NCI-H1092 (cell line): Measurements from ENCODE around the gene BRIP1.
"Not testable (repeated sequence)": the region's sequence is repeated elsewhere in the genome, so short reads cannot be mapped to it uniquely, and the experiment has no call there.

ENCODE experiments used
- DNase-seq: peaks from one replicate; lab custom pipeline; 2025; lab: John Stamatoyannopoulos, UW

Gene BRIP1

DNA sequence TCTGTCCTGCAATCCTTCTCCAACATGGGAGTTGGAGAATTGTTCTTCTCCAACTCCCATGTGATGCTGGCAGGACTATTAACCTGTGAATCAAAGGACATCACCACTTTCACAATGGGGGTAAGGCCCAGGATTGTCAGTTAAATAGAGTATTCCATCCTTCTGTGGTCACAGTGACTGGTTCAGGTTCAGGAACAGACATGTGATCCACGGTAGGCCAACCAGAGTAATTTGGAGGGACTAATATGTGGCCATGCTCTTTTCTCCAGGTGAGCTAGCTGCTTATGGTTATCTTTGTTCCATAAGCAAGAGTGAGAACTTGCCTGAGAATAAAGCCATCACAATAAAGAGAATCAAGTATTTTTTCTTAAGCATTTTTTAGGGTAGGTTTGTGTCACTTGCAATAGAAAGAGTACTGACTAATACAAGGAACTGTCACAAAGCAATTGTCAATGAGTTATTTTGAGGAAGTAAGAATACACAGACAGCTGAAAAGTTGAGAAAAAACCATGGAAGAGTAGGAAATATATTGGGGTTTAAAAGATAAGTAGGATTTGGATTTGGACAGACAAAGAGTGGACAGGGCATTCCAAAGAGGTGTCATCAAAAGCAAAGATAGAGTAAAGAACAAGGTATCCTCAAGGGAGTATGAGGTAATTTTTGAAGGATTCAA is 63.4 kb downstream of the BRIP1 start:
- DNase-seq = no peak

DNA sequence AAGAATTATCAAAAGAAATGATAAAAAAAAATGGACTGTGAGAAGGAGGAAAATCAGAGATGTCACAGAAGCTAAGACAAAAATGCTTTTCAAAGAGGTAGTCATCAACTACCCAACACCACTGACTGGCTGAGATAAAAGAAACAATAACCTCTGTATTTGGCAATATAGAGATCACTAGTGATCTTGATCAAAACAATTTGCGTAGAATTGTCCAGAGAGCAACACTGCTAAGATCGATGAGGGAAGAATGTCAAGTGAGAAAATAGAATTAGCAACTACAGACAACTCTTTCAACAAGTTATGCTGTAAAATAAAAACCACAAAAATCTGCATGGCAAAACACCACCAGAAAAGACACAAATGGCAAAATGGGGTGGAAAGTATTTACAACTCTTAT is 66.0 kb downstream of the BRIP1 start:
- DNase-seq = no peak

DNA sequence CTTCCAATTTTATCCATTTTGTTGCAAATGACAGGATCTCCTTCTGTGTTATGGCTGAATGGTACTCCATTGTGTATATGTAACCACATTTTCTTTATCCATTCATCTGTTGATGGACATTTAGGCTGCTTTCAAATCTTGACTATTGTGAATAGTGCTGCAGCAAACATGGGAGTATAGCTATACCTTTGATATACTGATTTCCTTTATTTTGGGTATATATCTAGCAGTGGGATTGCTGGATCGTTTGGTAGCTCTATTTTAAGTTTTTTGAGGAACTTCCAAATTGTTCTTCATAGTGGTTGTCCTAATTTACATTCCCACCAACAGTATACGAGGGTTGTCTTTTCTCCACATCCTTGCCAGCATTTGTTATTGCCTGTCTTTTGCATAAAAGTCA is 67.8 kb downstream of the BRIP1 start:
- DNase-seq = no peak

DNA sequence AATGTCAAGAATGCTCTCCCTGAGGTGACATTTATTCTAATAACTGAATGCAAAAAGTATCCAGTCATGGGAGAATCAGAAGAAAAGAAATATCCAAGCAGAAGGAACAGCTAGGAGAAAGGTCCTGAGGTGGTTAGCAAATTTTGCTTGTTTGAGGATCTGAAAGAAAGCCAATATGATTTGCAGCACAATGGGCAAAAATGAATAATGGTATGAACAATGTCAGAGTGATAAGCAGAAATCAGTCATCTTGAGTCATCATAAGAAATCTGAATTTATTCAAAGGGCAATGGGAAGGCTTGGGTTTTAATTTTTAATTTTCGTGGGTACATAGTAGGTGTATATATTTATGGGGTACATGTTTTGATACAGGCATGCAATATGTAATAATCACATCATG is 68.5 kb downstream of the BRIP1 start:
- DNase-seq = no peak

DNA sequence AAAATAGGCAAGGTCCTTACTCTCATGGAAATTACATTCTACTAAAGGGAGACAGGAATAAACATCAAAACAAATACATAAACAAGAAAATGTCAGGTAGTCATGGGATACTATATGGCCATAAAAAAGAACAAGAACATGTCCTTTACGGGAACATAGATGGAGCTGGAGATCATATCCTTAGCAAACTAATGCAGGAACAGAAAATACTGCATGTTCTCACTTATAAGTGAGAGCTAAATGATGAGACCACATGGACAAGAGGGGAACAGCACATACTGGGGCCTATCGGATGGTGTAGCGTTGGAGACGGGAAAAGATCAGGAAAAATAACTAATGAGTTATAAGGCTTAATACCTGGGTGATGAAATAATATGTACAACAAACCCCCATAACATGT is 69.1 kb downstream of the BRIP1 start:
- DNase-seq = no peak

DNA sequence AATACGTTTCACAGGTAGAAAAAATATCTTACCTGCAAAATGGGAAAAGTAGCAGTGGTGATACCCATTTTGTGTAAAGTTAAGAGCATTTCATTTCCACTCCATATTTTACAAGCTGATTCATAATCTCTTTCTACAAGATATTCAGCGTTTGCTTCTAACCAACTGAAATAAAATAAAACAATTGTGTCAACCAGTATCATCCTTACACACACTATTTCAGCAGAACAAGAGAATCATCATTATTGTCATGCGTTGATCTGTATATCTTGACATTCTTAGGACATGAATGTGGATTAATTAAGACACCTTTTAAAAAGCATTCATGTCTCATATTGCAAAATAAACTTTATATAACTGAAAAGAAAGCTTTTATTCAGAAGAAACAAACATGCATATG is 69.8 kb downstream of the BRIP1 start:
- DNase-seq = no peak

DNA sequence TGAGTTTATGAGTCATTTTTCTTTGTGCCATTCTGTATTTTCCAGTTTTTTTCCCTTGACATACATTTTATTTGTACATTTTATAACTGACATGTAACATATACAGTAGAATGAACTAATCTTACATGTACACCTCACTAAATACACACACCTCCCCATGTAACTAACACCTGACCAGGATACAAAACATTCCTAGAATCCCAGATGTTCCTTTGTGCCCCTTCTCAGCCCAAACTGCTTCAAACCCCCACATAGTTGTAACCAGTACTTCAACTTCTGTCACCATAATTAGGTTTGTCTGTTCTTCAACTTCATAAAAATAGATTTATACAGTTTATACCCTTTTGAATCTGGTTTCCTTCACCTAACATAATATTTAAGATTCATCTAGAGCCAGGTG is 73.5 kb downstream of the BRIP1 start:
- DNase-seq = no peak

DNA sequence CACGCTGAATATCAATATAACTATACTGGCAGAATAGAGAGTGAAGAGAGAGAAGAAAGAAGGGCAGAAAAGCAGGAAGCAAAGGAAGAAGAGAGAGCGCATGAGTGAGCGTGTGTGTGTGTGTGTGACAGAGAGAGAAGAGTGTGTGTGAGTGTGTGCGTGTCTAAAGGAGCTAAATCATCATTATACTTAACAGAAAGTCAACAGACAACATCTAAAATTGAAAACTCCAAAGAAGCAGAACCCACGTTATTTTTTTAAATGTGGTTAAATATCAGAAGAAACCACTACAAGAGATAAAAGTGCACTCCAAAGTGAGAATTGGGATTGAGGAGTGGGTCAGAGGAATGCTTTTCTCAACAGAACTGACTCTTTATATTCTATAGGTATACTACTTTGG is 77.2 kb downstream of the BRIP1 start:
- no peak for DNase-seq

DNA sequence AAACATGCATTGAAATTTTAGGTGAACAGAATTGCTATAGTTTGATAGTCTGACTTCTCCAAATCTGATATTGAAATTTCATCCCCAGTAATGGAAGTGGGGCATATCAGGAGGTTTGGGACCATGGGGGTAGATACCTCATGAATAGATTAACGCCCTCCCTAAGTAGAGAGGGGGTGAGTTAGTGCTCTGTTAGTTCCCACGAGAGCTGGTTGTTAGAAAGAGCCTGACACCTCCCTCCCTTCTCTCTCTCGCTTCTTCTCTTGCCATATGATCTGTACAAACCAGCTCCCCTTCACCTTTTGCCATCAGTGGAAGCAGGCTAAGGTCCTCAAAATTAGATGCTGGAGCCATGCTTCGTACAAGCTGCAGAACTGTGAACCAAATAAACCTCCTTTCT is 78.8 kb downstream of the BRIP1 start:
- no peak for DNase-seq

DNA sequence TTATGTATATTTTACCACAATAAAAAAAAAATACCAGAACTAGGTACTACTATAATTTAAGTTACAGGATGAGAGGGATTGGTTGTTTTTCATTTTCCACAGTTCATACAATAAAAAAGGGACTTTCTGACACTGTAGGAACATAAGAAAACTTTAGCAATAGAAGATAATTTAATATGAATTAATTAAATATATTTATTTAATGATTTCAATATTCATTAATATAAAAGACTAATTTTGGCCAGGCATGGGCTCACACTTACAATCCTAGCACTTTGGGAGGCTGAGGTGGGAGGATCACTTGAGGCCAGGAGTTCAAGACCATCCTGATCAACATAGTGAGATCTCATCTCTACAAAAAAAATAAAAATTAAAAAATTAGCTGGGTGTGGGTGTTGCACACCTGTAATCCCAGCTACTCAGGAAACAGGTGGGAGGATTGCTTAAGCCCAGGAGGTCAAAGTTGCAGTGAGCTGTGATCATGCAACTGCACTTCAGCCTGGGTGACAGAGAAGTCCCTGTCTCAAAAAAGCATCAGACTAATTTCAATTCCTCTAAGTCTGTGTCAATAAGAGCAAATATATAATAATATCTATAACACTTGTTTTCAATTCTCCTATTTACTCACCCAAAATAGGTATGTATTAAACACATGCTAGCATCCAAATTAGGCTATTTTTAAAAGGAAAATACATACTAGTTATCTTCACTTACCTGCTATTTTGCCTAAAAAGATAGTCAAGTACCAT is 79.6 kb downstream of the BRIP1 start:
- no peak for DNase-seq

DNA sequence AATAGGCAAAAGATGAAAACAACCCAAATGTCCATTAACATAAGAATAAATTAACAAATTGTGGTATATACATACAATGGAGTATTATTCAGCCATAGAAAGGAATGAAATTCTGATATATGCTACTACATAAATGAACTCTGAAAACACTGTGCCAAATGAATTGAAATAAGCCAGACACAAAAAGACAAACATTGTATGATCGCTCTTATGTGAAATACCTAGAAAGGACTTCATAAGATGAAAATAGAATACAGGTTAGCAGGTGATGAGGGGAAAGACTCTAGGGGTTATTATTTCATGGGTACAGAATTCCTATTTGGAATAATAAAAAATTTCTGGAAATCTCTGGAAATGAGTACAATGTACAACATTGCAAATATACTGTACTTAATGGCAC is 80.2 kb downstream of the BRIP1 start:
- no peak for DNase-seq

DNA sequence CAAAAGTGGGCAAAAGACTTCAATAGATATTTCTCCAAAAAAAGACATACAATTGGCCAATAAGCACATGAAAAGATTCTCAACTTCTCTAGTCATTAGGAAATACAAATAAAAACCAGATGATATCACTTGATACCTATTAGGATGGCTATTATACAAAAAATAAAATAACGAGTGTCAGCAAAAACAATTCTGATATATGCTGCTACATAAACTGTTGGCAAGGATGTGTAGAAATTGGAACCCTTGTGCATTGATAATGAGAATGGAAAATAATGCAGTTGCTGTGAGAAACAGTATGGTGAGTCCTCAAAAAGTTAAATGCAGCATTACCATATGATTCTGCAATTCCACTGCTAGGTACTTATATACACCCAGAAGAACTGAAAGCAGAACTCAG is 80.6 kb downstream of the BRIP1 start:
- no peak for DNase-seq

DNA sequence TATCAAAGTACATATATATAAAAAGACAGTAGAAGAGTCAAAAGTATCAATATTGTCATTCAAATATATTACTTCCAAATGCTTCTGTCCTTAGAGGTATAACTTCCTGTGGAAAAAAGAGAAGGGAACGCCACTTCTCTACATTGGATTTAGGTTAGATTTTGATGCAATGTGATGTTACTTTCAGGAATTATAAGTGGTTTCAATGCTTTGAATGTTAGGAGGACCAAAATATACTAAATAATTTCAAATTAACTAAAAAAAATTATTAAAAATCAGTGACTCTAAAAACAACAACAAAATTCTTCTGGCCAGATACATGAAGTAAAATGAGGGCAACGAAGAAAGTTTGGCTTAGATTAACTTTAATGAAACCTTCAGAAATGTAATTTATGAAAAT is 88.0 kb downstream of the BRIP1 start:
- DNase-seq = no peak

DNA sequence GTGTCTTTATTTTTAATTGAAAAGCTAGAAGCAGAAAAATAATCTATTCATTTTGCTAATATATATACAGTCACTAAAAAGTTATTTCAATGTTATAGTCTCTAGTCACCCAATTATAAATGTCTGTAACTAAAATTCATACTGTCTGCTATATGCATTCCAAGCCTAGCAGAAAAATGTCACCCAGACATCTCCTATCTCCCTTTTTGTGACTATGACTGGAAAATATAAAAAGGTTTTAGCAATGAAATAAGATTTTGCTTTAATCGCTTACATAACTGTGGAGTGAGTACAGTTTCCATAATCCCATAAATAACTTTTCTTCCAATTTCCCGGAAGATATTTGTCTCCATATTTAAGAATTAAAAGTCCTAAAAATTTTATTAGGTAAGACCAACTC is 88.6 kb downstream of the BRIP1 start:
- DNase-seq = no peak

DNA sequence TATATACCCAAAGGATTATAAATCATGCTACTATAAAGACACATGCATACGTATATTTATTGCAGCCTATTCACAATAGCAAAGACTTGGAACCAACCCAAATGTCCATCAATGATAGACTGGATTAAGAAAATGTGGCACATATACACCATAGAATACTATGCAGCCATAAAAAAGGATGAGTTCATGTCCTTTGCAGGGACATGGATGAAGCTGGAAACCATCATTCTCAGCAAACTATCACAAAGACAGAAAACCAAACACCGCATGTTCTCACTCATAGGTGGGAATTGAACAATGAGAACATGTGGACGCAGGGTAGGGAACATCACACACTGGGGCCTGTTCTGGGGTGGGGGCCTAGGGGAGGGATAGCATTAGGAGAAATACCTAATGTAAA is 89.2 kb downstream of the BRIP1 start:
- not testable (repeated sequence) for DNase-seq

DNA sequence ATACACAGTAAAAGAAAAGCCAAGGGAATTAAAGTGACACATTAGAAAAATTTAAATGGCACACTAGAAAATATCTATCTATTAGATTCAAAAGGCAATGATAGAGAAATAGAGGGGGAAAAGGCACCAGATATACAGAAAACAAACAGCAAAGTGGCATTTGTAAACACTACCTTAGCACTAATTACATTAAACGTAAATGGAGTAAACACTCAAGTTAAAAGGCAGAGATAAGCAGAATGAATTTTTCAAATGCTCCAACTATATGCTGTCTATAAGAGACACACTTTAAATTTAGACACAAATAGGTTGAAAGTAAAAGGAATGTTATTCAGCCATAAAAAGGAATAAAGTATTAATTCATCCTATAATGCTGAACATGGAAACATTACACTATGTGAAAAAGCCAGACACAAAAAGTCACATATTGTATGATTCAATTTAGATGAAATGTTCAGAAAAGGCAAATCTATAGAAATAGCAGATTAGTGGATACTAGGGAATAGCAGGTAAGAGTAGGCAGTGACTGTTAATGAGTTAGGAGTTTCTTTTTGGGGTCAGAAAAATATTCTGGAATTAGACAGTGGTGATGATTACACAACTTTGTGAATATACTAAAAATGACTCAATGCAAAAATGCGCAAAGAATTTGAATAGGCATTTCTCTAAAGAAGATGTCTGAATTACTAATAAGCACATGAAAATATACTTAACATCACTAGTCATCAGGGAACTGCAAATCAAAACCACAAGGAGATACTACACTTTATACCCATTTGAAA is 92.4 kb downstream of the BRIP1 start:
- no peak for DNase-seq

DNA sequence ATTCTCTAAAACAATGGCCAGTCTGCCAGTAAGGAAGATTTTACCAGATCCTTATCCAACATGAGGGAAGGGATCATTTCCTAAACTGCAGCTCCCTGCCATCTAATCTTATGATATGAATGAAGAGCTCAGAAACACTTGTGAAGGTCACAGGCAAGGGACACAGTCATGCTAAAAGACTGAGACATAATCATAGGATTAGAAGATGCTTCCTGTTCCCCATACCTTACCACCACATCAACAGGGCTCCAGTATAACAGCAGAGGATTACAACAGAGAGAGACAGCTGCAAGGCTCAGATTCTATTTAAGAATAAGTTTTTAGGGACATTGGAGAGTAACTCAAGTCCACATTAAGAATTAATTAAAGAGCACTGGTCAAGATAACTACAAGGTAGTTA is 93.3 kb downstream of the BRIP1 start:
- no peak for DNase-seq

DNA sequence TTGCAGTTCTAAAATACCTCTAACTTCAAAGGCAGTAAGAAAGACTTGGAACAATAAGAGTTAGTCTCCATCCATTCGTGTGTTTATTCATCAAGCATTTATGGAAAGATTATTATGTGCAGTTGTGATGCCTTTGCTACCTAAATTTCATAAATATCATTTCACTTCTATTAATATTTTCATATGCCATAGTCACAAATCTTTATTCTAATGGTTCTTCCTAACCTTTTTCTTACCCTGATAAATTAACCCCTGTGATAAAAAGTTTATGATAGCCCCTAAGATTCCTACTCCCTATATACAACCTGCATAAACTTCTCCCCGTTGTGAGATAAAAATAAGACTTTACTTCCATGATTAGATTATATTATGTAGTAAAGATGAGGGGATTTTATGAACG is 94.9 kb downstream of the BRIP1 start:
- no peak for DNase-seq

DNA sequence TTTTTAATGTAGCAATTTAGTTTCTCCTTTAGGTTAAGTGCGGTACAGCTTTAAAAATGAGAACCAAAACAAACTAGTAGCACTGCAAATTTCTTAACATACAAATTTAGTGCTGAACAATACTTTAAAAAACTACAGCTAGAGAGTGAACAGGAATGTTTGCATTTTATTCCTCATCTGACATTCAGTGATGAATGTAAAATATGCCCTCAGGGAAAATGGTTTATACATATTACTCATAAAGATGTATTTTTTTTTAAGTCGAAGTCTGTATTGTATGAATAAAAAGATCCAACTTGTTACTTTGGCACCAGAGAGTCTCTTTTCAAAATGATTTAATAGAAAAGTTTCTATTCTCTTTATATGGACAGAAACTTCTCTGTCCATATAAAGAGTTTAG is 96.8 kb downstream of the BRIP1 start:
- DNase-seq = no peak

DNA sequence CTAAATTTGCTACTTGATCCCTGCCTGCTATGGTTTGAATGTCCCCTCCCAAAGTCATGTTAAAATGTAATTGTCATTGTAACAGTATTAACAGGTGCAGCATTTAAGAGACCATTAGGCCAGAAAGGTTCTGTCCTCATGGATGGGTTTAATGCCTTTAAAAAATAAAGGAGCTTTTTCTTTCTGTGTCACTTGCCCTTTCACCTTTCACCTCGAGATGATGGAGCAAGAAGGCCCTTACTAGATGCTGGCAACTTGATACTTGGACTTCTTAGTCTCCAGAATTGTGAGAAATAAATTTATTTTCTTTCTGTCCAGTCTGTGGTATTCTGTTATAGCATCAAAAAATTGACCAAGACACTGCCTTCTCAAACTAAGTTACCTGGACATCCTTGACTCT is 98.5 kb downstream of the BRIP1 start:
- no peak for DNase-seq

DNA sequence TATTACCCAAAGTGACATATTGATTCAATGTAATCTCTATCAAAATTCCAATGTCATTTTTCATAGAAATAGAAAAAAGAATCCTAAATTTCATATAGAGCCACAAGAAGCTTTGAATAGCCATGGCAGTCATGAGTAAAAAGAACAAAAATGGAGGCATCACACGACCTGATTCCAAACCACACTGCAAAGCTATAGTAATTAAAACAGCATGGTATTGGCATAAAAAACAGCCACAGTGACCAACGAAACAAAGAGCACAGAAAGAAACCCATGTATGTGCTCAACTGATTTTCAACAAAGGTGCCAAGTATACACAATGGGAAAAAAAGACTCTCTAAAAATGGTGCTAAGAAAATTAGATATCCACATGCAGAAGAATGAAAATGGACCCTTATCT is 101.5 kb downstream of the BRIP1 start:
- DNase-seq = no peak

DNA sequence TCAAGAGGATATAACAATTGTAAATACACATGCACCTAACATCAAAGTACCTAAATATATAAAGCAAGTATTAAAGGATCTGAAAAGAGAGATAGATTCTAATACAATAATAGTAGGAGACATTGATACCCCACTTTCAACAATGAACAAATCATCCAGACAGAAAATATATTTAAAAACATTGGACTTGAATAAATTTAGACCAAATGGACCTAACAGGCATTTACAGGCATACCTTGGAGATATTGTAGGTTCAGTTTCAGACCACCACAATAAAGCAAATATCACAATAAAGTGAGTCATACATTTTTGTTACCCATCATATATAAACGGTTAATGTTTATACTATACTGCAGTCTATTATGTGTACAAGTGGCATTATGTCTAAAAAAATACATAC is 104.0 kb downstream of the BRIP1 start:
- DNase-seq = no peak

DNA sequence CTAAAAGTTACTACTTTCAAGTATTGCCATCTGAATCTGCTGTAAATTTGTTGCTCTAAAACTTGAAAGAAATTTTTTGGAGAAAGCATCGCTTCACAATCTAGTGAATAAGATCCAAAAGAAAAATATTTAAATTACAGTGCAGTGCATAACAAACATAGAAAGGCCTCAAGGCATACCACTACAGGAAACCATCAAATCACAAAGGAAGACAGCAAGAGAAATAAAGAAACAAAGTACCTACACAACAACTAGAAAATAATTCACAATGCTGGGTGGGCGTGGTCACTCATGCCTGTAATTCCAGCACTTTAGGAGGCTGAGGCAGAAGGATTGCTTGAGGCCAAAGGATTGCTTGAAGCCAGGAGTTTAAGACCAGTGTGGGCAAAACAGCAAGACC is 104.9 kb downstream of the BRIP1 start:
- DNase-seq = no peak
